Natural killer cell (primary cell): ENCODE data around the gene GRK2. TPM values are rescaled to one million over a fixed set of nuclear protein-coding genes. Genes with fewer than 3 reads are reported as not detected.

ENCODE experiments used
- ATAC-seq, 3 donors: fragments of 150-1000 bp in 2 of 3; fragments of 200-7000 bp in 1 of 3; cut with Tn5 transposase; 1 replicate in 1 of 3; 2 replicates in 2 of 3; pipeline ENCODE4 v1.10.0; 2021; ENCODE audit warnings: mild to moderate bottlenecking in 2 of 3, moderate library complexity in 2 of 3
- DNase-seq, 2 donors: peaks; one replicate each; pipeline versions ENCODE4 v3.0.0 to v3.0.0-alpha.2; 2013 to 2021; ENCODE audit warnings: mixed read lengths in 1 of 2
- H3K27ac ChIP-seq: one replicate; pipeline ENCODE4 v1.5.1; 2013; ENCODE audit warnings: mild to moderate bottlenecking, low read length
- H3K27me3 ChIP-seq: one replicate; pipeline ENCODE4 v1.6.1; 2013; ENCODE audit warnings: low read length; ENCODE audit not compliant: control insufficient read depth, insufficient read depth
- H3K36me3 ChIP-seq: one replicate; pipeline ENCODE4 v1.6.1; 2013; ENCODE audit warnings: low read length; ENCODE audit not compliant: control insufficient read depth, insufficient read depth
- H3K4me1 ChIP-seq: one replicate; pipeline ENCODE4 v1.6.1; 2013; ENCODE audit warnings: low read length; ENCODE audit not compliant: control insufficient read depth, insufficient read depth
- H3K4me3 ChIP-seq: one replicate; pipeline ENCODE4 v1.5.1; 2013; ENCODE audit warnings: low read length
- H3K9me3 ChIP-seq: one replicate; pipeline ENCODE4 v1.6.1; 2013; ENCODE audit warnings: low read length; ENCODE audit not compliant: control insufficient read depth, insufficient read depth
- H3K27ac Mint-ChIP-seq, 2 donors: one replicate each; pipeline ENCODE4 v1.8.0; 2022; ENCODE audit warnings: mild to moderate bottlenecking in 2 of 2, mixed read lengths in 2 of 2, moderate library complexity in 1 of 2
- H3K27me3 Mint-ChIP-seq, 2 donors: one replicate each; pipeline ENCODE4 v1.8.0; 2022; ENCODE audit warnings: low read depth in 2 of 2, mixed read lengths in 2 of 2
- H3K36me3 Mint-ChIP-seq: one replicate; pipeline ENCODE4 v1.8.0; 2022; ENCODE audit warnings: mixed read lengths
- H3K4me1 Mint-ChIP-seq, 2 donors: one replicate each; pipeline ENCODE4 v1.8.0; 2022; ENCODE audit warnings: mixed read lengths in 2 of 2
- H3K4me3 Mint-ChIP-seq: one replicate; pipeline ENCODE4 v1.8.0; 2022; ENCODE audit warnings: mild to moderate bottlenecking, moderate library complexity, mixed read lengths
- H3K9me3 Mint-ChIP-seq, 2 donors: one replicate each; pipeline ENCODE4 v1.8.0; 2022; ENCODE audit warnings: mixed read lengths in 2 of 2
- WGBS: methylation state at CpG from one replicate; pipeline ENCODE4 v1.1.7; 2013; ENCODE audit warnings: missing lambda C conversion rate; ENCODE audit not compliant: insufficient coverage; 5-methylcytosine and 5-hydroxymethylcytosine counted together
- intact Hi-C: fragments of 100-400 bp; cut with micrococcal nuclease; formaldehyde crosslinking; loops from one replicate; pipeline ENCODE4 v1.14.2; 2022
- total RNA-seq, 4 donors: library from RNA; stranded (reverse); fragments of 120-200 nt in 1 of 4; gene quantifications; one replicate each; pipeline versions ENCODE4 v1.2.3 to v1.2.4, GENCODE V29; 2013 to 2022
- TF ChIP-seq, protein P1 (sequence below): fragments of 200-600 bp; IDR thresholded peaks from one replicate; pipeline ENCODE4 v1.8.0; 2022; ENCODE audit warnings: antibody characterized with exemption

GRK2 gene
- total RNA-seq, 3 donors from 2014 or later (not counting 1 experiment from before 2014, with no cell fraction given) = 390 to 482 (median 441) TPM

DNA sequence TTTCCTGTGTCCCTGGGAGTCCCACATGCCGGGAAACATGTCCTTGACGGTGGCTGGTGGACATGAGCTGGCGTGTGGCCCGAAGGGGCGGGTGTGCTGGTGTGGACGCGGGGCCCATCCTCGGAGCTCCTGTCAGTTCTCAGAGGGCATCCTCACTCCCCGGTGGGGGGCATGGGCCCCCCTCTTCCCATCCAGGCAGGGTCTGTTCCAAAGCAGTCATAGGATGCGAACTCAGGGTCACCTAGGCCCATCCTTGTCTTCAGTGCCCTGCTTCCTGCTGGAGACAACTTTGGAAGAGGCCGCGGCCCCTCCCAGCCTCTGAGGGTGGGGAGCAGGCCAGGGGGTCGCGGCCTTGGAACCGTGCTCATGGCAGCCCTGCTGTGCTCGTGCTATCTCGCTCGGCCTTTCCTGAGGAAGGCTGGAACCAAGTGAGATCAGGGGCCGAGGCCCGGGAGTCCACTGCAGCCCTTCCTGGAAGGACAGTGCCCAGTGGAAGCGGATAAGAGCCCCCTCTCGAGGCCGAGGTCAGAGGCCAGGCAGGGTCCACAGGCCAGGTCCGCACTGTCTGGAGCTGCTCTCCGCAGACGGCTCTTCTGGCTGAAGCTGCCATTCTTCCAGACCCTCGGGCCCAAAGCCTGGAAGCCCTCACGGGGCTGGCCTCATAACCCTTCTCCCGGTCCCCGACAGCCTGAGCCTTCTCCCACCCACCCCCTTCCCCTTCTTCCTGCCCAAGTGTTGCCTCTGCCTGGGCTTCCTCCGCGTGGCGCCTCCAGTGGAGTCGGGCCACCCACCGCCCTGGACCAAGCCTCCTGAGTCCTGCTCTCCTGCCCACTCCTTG lies 8.7 kb downstream of the GRK2 start:
- Histone ChIP-seq H3K4me1 (peaks cover 100% of the 10 kb centered on the region), H3K27me3 (no peaks in the 10 kb centered on the region), H3K36me3 (peaks cover 57% of the 10 kb centered on the region), H3K9me3 (no peaks in the 10 kb centered on the region), H3K4me3 (no peak overlapping the region), H3K27ac (peak overlapping the region; percentile 95)
- Mint-ChIP-seq H3K9me3 (no peaks in the 10 kb centered on the region), H3K27ac (peak overlapping the region; percentile 96 to 97), H3K4me1 (peaks cover 78 to 81% of the 10 kb centered on the region in 2 donors), H3K27me3 (no peaks in the 10 kb centered on the region), H3K36me3 (no peaks in the 10 kb centered on the region), H3K4me3 (peak overlapping the region; percentile 80)
- ATAC-seq (no peak), DNase-seq (no peak)
- intact Hi-C loops = no loop called here
- TF ChIP-seq, protein P1, sequence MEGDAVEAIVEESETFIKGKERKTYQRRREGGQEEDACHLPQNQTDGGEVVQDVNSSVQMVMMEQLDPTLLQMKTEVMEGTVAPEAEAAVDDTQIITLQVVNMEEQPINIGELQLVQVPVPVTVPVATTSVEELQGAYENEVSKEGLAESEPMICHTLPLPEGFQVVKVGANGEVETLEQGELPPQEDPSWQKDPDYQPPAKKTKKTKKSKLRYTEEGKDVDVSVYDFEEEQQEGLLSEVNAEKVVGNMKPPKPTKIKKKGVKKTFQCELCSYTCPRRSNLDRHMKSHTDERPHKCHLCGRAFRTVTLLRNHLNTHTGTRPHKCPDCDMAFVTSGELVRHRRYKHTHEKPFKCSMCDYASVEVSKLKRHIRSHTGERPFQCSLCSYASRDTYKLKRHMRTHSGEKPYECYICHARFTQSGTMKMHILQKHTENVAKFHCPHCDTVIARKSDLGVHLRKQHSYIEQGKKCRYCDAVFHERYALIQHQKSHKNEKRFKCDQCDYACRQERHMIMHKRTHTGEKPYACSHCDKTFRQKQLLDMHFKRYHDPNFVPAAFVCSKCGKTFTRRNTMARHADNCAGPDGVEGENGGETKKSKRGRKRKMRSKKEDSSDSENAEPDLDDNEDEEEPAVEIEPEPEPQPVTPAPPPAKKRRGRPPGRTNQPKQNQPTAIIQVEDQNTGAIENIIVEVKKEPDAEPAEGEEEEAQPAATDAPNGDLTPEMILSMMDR = no peak
- WGBS = 48% methylated on average over 35 of the region's 35 CpGs

DNA sequence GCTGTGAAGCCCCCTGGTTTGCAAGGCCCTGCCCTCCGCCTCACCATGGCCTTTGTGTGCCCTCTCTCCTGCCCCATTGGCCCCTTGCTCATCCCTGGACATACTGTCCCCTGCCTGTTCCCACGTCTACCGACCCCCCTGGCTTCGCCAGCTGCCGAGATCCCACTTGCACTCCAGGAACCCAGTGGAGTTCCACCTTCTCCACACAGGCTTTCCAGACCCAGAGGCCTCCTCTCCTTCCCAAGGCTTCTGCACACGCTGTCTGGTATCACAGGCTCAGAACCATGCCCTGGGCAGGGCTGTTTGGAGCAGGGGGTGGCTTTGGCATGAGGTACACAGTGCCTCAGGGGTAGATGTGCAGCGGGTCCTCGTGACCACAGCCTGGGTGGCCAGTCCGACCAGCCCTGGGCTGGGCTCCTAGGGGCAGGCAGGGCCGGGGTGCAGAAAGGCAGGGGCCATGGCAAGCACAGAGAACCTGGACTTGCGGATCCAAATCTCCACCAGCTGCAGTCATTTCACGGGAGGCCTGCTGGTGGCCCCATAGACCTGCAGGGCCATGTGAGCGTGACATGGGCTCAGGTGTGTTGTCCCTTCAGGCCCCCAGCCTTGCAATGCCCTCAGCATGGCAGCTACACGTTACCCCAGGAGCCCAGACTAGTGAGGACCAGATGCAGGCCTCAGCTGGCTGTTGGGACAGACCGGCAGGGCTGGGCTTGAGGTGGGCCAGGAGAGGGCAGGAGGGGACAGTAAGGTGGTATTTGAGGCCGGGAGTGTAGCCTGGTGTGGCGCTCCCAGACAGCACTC lies 9.5 kb downstream of the GRK2 start:
- 56% methylated on average over 17 of the region's 17 CpGs for WGBS
- Mint-ChIP-seq H3K4me3 (peak overlapping the region; percentile 80), H3K4me1 (peaks cover 73 to 77% of the 10 kb centered on the region in 2 donors), H3K27me3 (no peaks in the 10 kb centered on the region), H3K36me3 (no peaks in the 10 kb centered on the region), H3K27ac (peak overlapping the region; percentile 96 to 97), H3K9me3 (no peaks in the 10 kb centered on the region)
- DNase-seq (peak in 1 of 2 donors; percentile 66), ATAC-seq (no peak)
- no peaks in the 10 kb centered on the region for H3K9me3 ChIP-seq
- H3K36me3 ChIP-seq = peaks cover 65% of the 10 kb centered on the region
- peaks cover 100% of the 10 kb centered on the region for H3K4me1 ChIP-seq
- H3K27ac ChIP-seq = peak overlapping the region; percentile 95
- intact Hi-C loops = no loop called here
- no peak overlapping the region for H3K4me3 ChIP-seq
- TF ChIP-seq, protein P1 = no peak
- no peaks in the 10 kb centered on the region for H3K27me3 ChIP-seq

DNA sequence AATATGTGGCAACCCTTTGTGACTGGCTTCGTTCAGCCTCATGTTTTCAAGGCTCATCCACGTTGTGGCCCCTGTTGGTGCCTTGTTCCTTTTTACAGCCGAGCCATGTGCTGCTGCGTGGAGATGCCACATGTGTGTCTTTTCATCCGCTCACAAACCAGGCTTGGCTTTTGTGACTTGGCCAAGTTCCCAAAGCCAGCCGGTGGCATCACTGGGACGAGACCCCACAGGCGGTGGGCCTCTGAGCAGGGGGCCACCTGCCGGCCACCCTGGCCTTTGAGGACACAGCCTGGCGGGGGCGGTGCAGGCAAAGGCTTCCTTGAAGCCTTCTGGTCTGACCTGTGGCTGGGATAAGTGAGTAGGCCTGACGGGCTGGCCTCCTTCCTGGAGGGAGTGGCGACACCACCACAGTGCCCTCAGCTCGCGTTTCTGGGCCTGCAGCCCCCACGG lies 10.5 kb downstream of the GRK2 start:
- peak overlapping the region; percentile 80 for H3K4me3 Mint-ChIP-seq

More for the DNA sequence above, 10.5 kb downstream of the GRK2 start:
- Mint-ChIP-seq H3K9me3 (no peaks in the 10 kb centered on the region), H3K4me1 (peaks cover 64 to 67% of the 10 kb centered on the region in 2 donors), H3K27ac (peak overlapping the region; percentile 96 to 97), H3K36me3 (no peaks in the 10 kb centered on the region), H3K27me3 (no peaks in the 10 kb centered on the region)
- ATAC-seq (peak; percentile 27 to 57 (median 32)), DNase-seq (peak in 1 of 2 donors; percentile 66)
- peaks cover 100% of the 10 kb centered on the region for H3K4me1 ChIP-seq
- H3K27me3 ChIP-seq = no peaks in the 10 kb centered on the region
- intact Hi-C loops = loop anchor here (1.0 kb wide), 3 partner anchors 9 to 40 kb away; no protein-coding TSS in a partner anchor
- peaks cover 73% of the 10 kb centered on the region for H3K36me3 ChIP-seq
- TF ChIP-seq, protein P1 = peak; percentile 22
- H3K27ac ChIP-seq = peak overlapping the region; percentile 95
- peak overlapping the region; percentile 30 for H3K4me3 ChIP-seq
- WGBS = 2% methylated on average over 16 of the region's 16 CpGs
- no peaks in the 10 kb centered on the region for H3K9me3 ChIP-seq
